ENCODE data around the gene FAM9C. TPM values are rescaled to one million over a fixed set of nuclear protein-coding genes. Genes with fewer than 3 reads are reported as not detected.
"Not testable (repeated sequence)": the region's sequence is repeated elsewhere in the genome, so short reads cannot be mapped to it uniquely, and the experiment has no call there.

The FAM9C gene
- total RNA-seq, 4 donors from 2014 or later = not detected

- H3K9me3 ChIP-seq = peaks cover 0 to 21% (median 2%) of the 10 kb centered on the region in 4 donors
- TF ChIP-seq, protein P1, sequence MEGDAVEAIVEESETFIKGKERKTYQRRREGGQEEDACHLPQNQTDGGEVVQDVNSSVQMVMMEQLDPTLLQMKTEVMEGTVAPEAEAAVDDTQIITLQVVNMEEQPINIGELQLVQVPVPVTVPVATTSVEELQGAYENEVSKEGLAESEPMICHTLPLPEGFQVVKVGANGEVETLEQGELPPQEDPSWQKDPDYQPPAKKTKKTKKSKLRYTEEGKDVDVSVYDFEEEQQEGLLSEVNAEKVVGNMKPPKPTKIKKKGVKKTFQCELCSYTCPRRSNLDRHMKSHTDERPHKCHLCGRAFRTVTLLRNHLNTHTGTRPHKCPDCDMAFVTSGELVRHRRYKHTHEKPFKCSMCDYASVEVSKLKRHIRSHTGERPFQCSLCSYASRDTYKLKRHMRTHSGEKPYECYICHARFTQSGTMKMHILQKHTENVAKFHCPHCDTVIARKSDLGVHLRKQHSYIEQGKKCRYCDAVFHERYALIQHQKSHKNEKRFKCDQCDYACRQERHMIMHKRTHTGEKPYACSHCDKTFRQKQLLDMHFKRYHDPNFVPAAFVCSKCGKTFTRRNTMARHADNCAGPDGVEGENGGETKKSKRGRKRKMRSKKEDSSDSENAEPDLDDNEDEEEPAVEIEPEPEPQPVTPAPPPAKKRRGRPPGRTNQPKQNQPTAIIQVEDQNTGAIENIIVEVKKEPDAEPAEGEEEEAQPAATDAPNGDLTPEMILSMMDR (IDR thresholded peaks at IDR 0.05) = no peak
- TF ChIP-seq POLR2AphosphoS5 (IDR thresholded peaks at IDR 0.05) = no peak
- no peak for TF ChIP-seq EP300 (IDR thresholded peaks at IDR 0.05)
- no peak for TF ChIP-seq POLR2A (IDR thresholded peaks at IDR 0.05; ENCODE audit: low read depth)
- no peaks in the 10 kb centered on the region for H3K27me3 ChIP-seq
- H3K36me3 ChIP-seq = no peaks in the 10 kb centered on the region
- H3K4me1 ChIP-seq = peaks cover 0 to 15% (median 3%) of the 10 kb centered on the region in 4 donors
- no peak for DNase-seq (ENCODE audit: extremely low spot score)
- no peak overlapping the region for H3K4me3 ChIP-seq
- 81% methylated on average over 1 of the region's 1 CpG for WGBS
- no peak overlapping the region for H3K27ac ChIP-seq (replicated peaks in 1 of 4)
- intact Hi-C loops (cut with DNase I) = no loop called here
These were observed 23.4 kb upstream of the FAM9C start for GRCh38 chrX:13067773-13068172.

GRCh38 chrX:13066391-13066790, 22.0 kb upstream of the FAM9C start:
- intact Hi-C loops (cut with DNase I) = no loop called here
- H3K9me3 ChIP-seq = peaks cover 0 to 21% (median 2%) of the 10 kb centered on the region in 4 donors
- no peaks in the 10 kb centered on the region for H3K36me3 ChIP-seq
- DNase-seq (ENCODE audit: extremely low spot score) = no peak
- TF ChIP-seq POLR2A (IDR thresholded peaks at IDR 0.05; ENCODE audit: low read depth) (no peak), POLR2AphosphoS5 (IDR thresholded peaks at IDR 0.05) (no peak), EP300 (IDR thresholded peaks at IDR 0.05) (no peak)
- TF ChIP-seq, protein P1 (IDR thresholded peaks at IDR 0.05) = no peak
- 79% methylated on average over 4 of the region's 4 CpGs for WGBS
- no peaks in the 10 kb centered on the region for H3K27me3 ChIP-seq
- peaks cover 0 to 15% (median 3%) of the 10 kb centered on the region in 4 donors for H3K4me1 ChIP-seq
- H3K27ac ChIP-seq (replicated peaks in 1 of 4) = peak overlapping the region in 1 of 4 donors; percentile 14
- no peak overlapping the region for H3K4me3 ChIP-seq

DNA sequence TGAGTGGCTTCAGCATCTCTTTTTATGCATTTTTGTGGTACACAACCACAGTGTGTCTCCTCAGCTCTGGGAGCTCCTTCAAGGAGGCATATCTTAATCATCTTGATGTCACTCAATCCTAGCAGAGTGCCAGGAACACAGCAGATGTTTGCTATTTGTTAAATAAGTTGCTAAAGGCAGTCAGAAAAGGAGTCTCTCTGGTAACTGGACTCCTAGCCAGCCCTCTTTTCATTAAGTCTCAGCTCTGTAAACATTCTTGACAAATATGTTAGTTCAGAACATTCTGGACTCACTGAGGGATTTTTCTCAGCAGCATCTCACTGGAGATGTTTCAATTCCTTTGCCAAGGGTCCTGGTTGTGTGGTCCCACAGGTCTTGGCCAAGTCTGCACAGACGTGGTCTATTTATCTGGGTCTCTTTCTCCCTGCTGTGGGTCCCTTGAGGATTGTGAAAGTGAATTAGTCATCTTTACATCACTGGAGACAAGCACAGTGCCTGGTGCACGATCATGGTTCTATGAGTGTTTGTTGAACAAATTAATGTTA, 20.3 kb upstream of the FAM9C start:
- peaks cover 0 to 15% (median 3%) of the 10 kb centered on the region in 4 donors for H3K4me1 ChIP-seq
- peak overlapping the region; percentile 34 to 64 (median 47) for H3K27ac ChIP-seq (replicated peaks in 1 of 4)
- H3K4me3 ChIP-seq = no peak overlapping the region
- H3K9me3 ChIP-seq = peaks cover 0 to 17% (median under 1%) of the 10 kb centered on the region in 4 donors
- H3K27me3 ChIP-seq = no peaks in the 10 kb centered on the region
- no peak for DNase-seq (ENCODE audit: extremely low spot score)
- WGBS = 48% methylated on average over 2 of the region's 2 CpGs
- intact Hi-C loops (cut with DNase I) = no loop called here
- no peaks in the 10 kb centered on the region for H3K36me3 ChIP-seq
- TF ChIP-seq POLR2A (IDR thresholded peaks at IDR 0.05; ENCODE audit: low read depth) = no peak
- peak; percentile 43 to 62 for TF ChIP-seq POLR2AphosphoS5 (IDR thresholded peaks at IDR 0.05)

- intact Hi-C loops (cut with DNase I); H3K36me3 ChIP-seq; DNase-seq (ENCODE audit: extremely low spot score); H3K9me3 ChIP-seq; H3K27ac ChIP-seq (replicated peaks in 1 of 4); H3K4me3 ChIP-seq; H3K27me3 ChIP-seq: not testable (repeated sequence)
- 82% methylated on average over 2 of the region's 2 CpGs for WGBS
- H3K4me1 ChIP-seq = peaks cover 0 to 15% (median 3%) of the 10 kb centered on the region in 4 donors
These were observed 18.7 kb upstream of the FAM9C start for GRCh38 chrX:13063124-13063523.

DNA sequence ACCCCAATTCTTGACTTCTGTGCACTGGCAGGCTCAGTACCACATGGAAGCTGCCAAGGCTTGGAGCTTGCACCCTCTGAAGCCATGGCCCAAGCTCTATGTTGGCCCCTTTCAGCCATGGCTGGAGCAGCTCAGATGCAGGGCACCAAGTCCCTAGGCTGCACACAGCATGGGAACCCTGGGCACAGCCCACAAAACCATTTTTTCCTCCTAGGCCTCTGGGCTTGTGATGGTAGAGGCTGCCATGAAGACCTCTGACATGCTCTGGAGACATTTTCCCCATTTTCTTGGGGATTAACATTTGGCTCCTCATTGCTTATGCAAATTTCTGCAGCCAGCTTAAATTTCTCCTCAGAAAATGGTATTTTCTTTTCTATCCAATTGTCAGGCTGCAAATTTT, 17.9 kb upstream of the FAM9C start:
- H3K36me3 ChIP-seq; H3K27ac ChIP-seq (replicated peaks in 1 of 4); intact Hi-C loops (cut with DNase I); H3K27me3 ChIP-seq; H3K9me3 ChIP-seq; DNase-seq (ENCODE audit: extremely low spot score); H3K4me3 ChIP-seq: not testable (repeated sequence)
- peaks cover 0 to 15% (median 3%) of the 10 kb centered on the region in 4 donors for H3K4me1 ChIP-seq

DNA sequence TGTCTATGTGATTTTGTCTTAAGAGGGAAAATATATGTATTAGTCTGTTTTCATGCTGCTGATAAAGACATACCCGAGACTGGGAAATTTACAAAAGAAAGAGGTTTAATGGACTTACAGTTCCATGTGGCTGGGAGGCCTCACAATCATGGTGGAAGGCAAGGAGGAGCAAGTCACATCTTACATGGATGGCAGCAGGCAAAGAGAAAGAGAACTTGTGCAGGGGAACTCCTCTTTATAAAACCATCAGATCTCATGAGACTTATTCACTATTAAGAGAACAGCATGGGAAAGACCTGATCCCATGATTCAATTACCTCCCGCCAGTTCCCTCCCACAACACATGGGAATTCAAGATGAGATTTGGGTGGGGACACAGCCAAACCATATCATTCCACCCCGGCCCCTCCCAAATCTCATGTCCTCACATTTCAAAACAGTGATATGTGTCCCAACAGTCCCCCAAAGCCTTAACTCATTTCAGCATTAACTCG, 16.8 kb upstream of the FAM9C start:
- H3K27me3 ChIP-seq; H3K9me3 ChIP-seq; H3K36me3 ChIP-seq; DNase-seq (ENCODE audit: extremely low spot score); H3K4me3 ChIP-seq; intact Hi-C loops (cut with DNase I); H3K27ac ChIP-seq (replicated peaks in 1 of 4): not testable (repeated sequence)
- H3K4me1 ChIP-seq = peaks cover 0 to 15% (median 3%) of the 10 kb centered on the region in 4 donors
- 90% methylated on average over 4 of the region's 4 CpGs for WGBS

All from esophagus muscularis mucosa (tissue), 4 donors.